GM12878 (cell line): ENCODE data around the gene NFS1. TPM values are rescaled to one million over a fixed set of nuclear protein-coding genes. Genes with fewer than 3 reads are reported as not detected.

Source experiments
- ATAC-seq: fragments of 200-7000 bp; cut with Tn5 transposase; 3 replicates; pipeline ENCODE4 v1.9.1; 2020; ENCODE audit warnings: mild to moderate bottlenecking, moderate library complexity
- BruUV-seq: library from RNA; stranded (reverse); fragments of 400-500 nt; replicated peaks from 2 replicates; lab custom pipeline; 2021; lab: Mats Ljungman, UMichigan
- CTCF ChIA-PET: fragments of 300-600 bp; sonication (Branson Sonifier 250); formaldehyde crosslinking; extraction: SDS; loops from one replicate; lab custom pipeline; 2021; ENCODE audit warnings: inconsistent platforms; lab: Yijun Ruan, JAX
- POLR2A ChIA-PET: fragments of 350-600 bp; formaldehyde crosslinking; extraction: SDS; loops from one replicate; lab custom pipeline; 2021; ENCODE audit warnings: inconsistent platforms; lab: Charles Lee
- RAD21 ChIA-PET: fragments of 300-600 bp; sonication (Branson Sonifier 250); formaldehyde crosslinking; loops from one replicate; lab custom pipeline; 2023; ENCODE audit warnings: antibody characterized with exemption; ENCODE audit not compliant: unreplicated experiment; lab: Charles Lee
- SMC1A ChIA-PET: fragments of 300-600 bp; sonication (Branson Sonifier 250); formaldehyde crosslinking; loops from one replicate; lab custom pipeline; 2023; ENCODE audit not compliant: unreplicated experiment, uncharacterized antibody; lab: Charles Lee
- DNase-seq: peaks from one replicate; pipeline ENCODE4 v3.0.0-alpha.2; 2011; ENCODE audit warnings: low read depth, low spot score
- FAIRE-seq: peaks from 3 replicates; lab custom pipeline; 2011; peaks lifted over from hg19 to GRCh38; lab: Jason Lieb, UNC
- H2AFZ ChIP-seq: 2 replicates; pipeline ENCODE4 v1.6.0; 2011; ENCODE audit warnings: low read depth, low read length, control low read depth; ENCODE audit not compliant: control insufficient read depth
- H3K27ac ChIP-seq: 2 replicates; pipeline ENCODE4 v1.5.1; 2011; ENCODE audit warnings: control low read depth; ENCODE audit not compliant: control insufficient read depth, insufficient read depth
- H3K27me3 ChIP-seq, 2 experiments: replicated peaks in 1 of 2; 2 replicates each; pipeline versions ENCODE4 v1.6.0 to v1.6.1; 2011; ENCODE audit warnings: low read length in 1 of 2; ENCODE audit not compliant: control insufficient read depth in 2 of 2, insufficient read depth in 2 of 2
- H3K36me3 ChIP-seq, 2 experiments: 2 replicates each; pipeline ENCODE4 v1.5.1; 2011; ENCODE audit warnings: low read length in 1 of 2; ENCODE audit not compliant: control insufficient read depth in 2 of 2, insufficient read depth in 2 of 2
- H3K4me1 ChIP-seq: 2 replicates; pipeline ENCODE4 v1.6.1; 2011; ENCODE audit warnings: mild to moderate bottlenecking, low read length, moderate library complexity, mixed read lengths; ENCODE audit not compliant: control insufficient read depth, insufficient read depth
- H3K4me2 ChIP-seq: 2 replicates; pipeline ENCODE4 v1.6.0; 2011; ENCODE audit warnings: control low read depth; ENCODE audit not compliant: control insufficient read depth, insufficient read depth
- H3K4me3 ChIP-seq: fragments of 200-600 bp; sonication (generic); 2 replicates; pipeline ENCODE4 v1.5.1; 2016
- H3K79me2 ChIP-seq: 2 replicates; pipeline ENCODE4 v1.6.0; 2011; ENCODE audit warnings: low read length; ENCODE audit not compliant: control insufficient read depth, insufficient read depth
- H3K9ac ChIP-seq: 2 replicates; pipeline ENCODE4 v1.8.0; 2011; ENCODE audit warnings: low read length, control low read depth, mixed read lengths; ENCODE audit not compliant: control insufficient read depth, insufficient read depth
- H3K9me3 ChIP-seq: replicated peaks from 3 replicates; pipeline ENCODE4 v1.5.1; 2011; ENCODE audit warnings: mild to moderate bottlenecking, low read length; ENCODE audit not compliant: control insufficient read depth, insufficient read depth
- H4K20me1 ChIP-seq: 2 replicates; pipeline ENCODE4 v1.6.0; 2011; ENCODE audit not compliant: control insufficient read depth, insufficient read depth
- BACH1 ChIP-seq: fragments of 450-650 bp; IDR thresholded peaks from 2 replicates; pipeline ENCODE4 v1.6.1; 2017; ENCODE audit warnings: mild to moderate bottlenecking, borderline replicate concordance
- BCL11A ChIP-seq: IDR thresholded peaks from 2 replicates; pipeline ENCODE4 v1.6.1; 2011; ENCODE audit warnings: low read depth, low read length
- CHD1 ChIP-seq: IDR thresholded peaks from 2 replicates; pipeline ENCODE4 v1.6.1; 2012; ENCODE audit warnings: low read depth, low read length, improper control_type of control experiment
- CREB1 ChIP-seq: IDR thresholded peaks from 2 replicates; pipeline ENCODE4 v1.6.1; 2012; ENCODE audit warnings: low read depth, mild to moderate bottlenecking, inconsistent platforms
- CREM ChIP-seq: IDR thresholded peaks from 2 replicates; pipeline ENCODE4 v1.6.1; 2014; ENCODE audit warnings: antibody characterized with exemption, low read depth
- ELK1 ChIP-seq: IDR thresholded peaks from 2 replicates; pipeline ENCODE4 v1.6.1; 2012; ENCODE audit warnings: low read depth, low read length, improper control_type of control experiment
- ESRRA ChIP-seq: IDR thresholded peaks from 2 replicates; pipeline ENCODE4 v1.6.1; 2012; ENCODE audit warnings: mild to moderate bottlenecking, low read length, improper control_type of control experiment
- EZH2 ChIP-seq: IDR thresholded peaks from 2 replicates; pipeline ENCODE4 v1.6.1; 2012; ENCODE audit warnings: low read depth, mild to moderate bottlenecking, control low read depth, inconsistent platforms, low read length, borderline replicate concordance; ENCODE audit not compliant: control insufficient read depth
- IKZF1 ChIP-seq: fragments of 450-650 bp; conservative IDR thresholded peaks from 2 replicates; pipeline ENCODE4 v1.6.1; 2017; ENCODE audit warnings: antibody characterized with exemption, mild to moderate bottlenecking
- NFIC ChIP-seq: IDR thresholded peaks from 2 replicates; pipeline ENCODE4 v1.6.1; 2012; ENCODE audit warnings: low read depth, mild to moderate bottlenecking, inconsistent platforms, low read length, moderate library complexity
- NR2C1 ChIP-seq: fragments of 450-650 bp; IDR thresholded peaks from 2 replicates; pipeline ENCODE4 v1.6.1; 2017; ENCODE audit warnings: antibody characterized with exemption, mild to moderate bottlenecking, moderate library complexity
- NRF1 ChIP-seq: conservative IDR thresholded peaks from 2 replicates; pipeline ENCODE4 v1.6.1; 2011; ENCODE audit warnings: mild to moderate bottlenecking, low read depth, low read length, improper control_type of control experiment
- PAX5 ChIP-seq: IDR thresholded peaks from 2 replicates; pipeline ENCODE4 v1.6.1; 2011; ENCODE audit warnings: low read depth, low read length, borderline replicate concordance
- PAX8 ChIP-seq: fragments of 450-650 bp; IDR thresholded peaks from 2 replicates; pipeline ENCODE4 v1.6.1; 2017; ENCODE audit warnings: mild to moderate bottlenecking, moderate library complexity
- PKNOX1 ChIP-seq: fragments of 450-650 bp; IDR thresholded peaks from 2 replicates; pipeline ENCODE4 v1.6.1; 2016; ENCODE audit warnings: mild to moderate bottlenecking
- REST ChIP-seq: IDR thresholded peaks from 2 replicates; pipeline ENCODE4 v1.6.1; 2012; ENCODE audit warnings: mild to moderate bottlenecking, low read depth, low read length
- WGBS: methylation state at CpG from one replicate; pipeline ENCODE4 v1.1.6; 2016; ENCODE audit warnings: low lambda C conversion rate; ENCODE audit not compliant: insufficient replicate concordance, insufficient coverage; ENCODE audit errors: missing lambda C conversion rate; 5-methylcytosine and 5-hydroxymethylcytosine counted together
- in situ Hi-C: fragments of 300-500 bp; cut with MboI; formaldehyde crosslinking; loops from 9 replicates; pipeline ENCODE4 v1.14.3; 2018; ENCODE audit warnings: mixed read lengths
- intact Hi-C: fragments of 100-400 bp; cut with micrococcal nuclease; formaldehyde crosslinking; loops from one replicate; pipeline ENCODE4 v1.14.2; 2022; ENCODE audit not compliant: unreplicated experiment
- polyA plus RNA-seq, 11 experiments: library from polyadenylated mRNA; depleted of rRNA in 4 of 11; unstranded in 6 of 11; stranded (reverse) in 5 of 11; fragments of >200 nt; fragmentation: Nextera tagmentation in 4 of 11; fragmentation: Illumina TruSeq in 1 of 11; extraction: Ambion mirVana in 4 of 11; extraction: Trizol in 1 of 11; gene quantifications; 1 replicate in 1 of 11; 2 replicates in 10 of 11; pipeline versions ENCODE4 v1.2.1 to v1.2.3, GENCODE V29; 2011 to 2016; ENCODE audit warnings: inconsistent platforms in 2 of 11, missing spikeins in 2 of 11, low read depth in 1 of 11
- total RNA-seq, 4 experiments: library from RNA; depleted of rRNA in 3 of 4; stranded (reverse); fragments of >200 nt in 3 of 4; fragmentation: Illumina TruSeq in 1 of 4; extraction: Trizol in 1 of 4; gene quantifications; 2 replicates each; pipeline versions ENCODE4 v1.2.1 to v1.2.3, GENCODE V29; 2013 to 2021

The NFS1 gene
- total and polyA plus RNA-seq, 10 of the 15 experiments (the other 5 are each of a cell fraction or from before 2014, with no cell fraction given), result 9.2 to 74.1 (median 38.6) TPM

GRCh38 chr20:35662551-35662950 lies 36.6 kb downstream of the NFS1 start:
- TF ChIP-seq BACH1 (no peak), CHD1 (no peak), REST (no peak), CREM (no peak), PAX8 (no peak), IKZF1 (no peak), ESRRA (no peak), NR2C1 (no peak), EZH2 (no peak), NRF1 (no peak), NFIC (no peak), PAX5 (no peak), PKNOX1 (no peak), BCL11A (no peak), ELK1 (no peak), CREB1 (no peak)
- CTCF ChIA-PET, result interaction anchor here (1.8 kb wide), 1 partner anchor 80 kb away, joined by 3 read pairs; no protein-coding TSS in a partner anchor
- Histone ChIP-seq H3K36me3 (0 out of 4 replicates have a peak, but pooled peaks cover 0 to 3% of the 10 kb centered on the region in 2 experiments), H3K9me3 (no peaks in the 10 kb centered on the region), H4K20me1 (peaks cover 13% of the 10 kb centered on the region), H3K4me3 (peak overlapping the region; percentile 87), H3K79me2 (peaks cover 74% of the 10 kb centered on the region), H2AFZ (no peak overlapping the region), H3K27ac (peak overlapping the region; percentile 25), H3K9ac (peak overlapping the region; percentile 87; the same call in 1 of the 2 replicates), H3K4me1 (peaks cover 10% of the 10 kb centered on the region), H3K4me2 (peak overlapping the region; percentile 98), H3K27me3 (no peaks in the 10 kb centered on the region)
- SMC1A ChIA-PET, result interaction anchor here (0.9 to 4.8 kb wide), 6 partner anchors 38 to 150 kb away, joined by 3 to 28 read pairs (median 4); partner anchors contain the start of gene SPAG4
- 0% methylated on average over 2 of the region's 2 CpGs for WGBS
- in situ Hi-C loops, result no loop called here
- DNase-seq (no peak), ATAC-seq (no peak; the same call in 2 of the 3 replicates), FAIRE-seq (no peak)
- RAD21 ChIA-PET, result interaction anchor here (4.5 kb wide), 1 partner anchor 44 kb away, joined by 29 read pairs; no protein-coding TSS in a partner anchor
- intact Hi-C loops, result no loop called here
- POLR2A ChIA-PET, result interaction anchor here (0.6 to 2.9 kb wide), 4 partner anchors 45 to 111 kb away, joined by 3 to 24 read pairs (median 8); partner anchors contain the start of genes RBM39 and SPAG4
- no TSS peak for BruUV-seq
